ENCODE results near the gene C6orf47.

C6orf47 gene

DNA sequence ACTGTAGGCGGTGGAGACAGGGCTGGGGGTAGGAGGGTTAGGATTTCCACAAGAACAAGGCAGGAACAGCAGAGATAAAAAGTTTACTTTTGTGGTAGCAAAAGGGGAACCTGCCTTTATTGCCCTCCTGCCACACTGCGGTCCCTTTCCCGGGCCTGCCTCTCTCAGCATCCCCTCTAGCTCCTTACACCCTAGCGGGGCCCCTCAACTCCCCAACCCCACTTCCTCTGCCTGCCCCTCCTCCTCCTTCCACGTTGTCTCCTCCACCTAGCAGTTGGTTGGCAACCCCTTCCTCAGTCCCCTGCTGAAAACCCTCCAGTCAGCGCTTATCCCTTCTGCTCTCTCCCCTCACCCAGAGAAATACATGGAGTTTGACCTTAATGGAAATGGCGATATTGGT, 44.8 kb downstream of the C6orf47 start:
- Histone ChIP-seq H3K27me3 (ENCODE audit: control insufficient read depth in 5 of 5, insufficient read depth in 4 of 5, low read length in 5 of 5) (no peaks in the 10 kb centered on the region), H3K4me3 (ENCODE audit: low read depth in 1 of 5, low read length in 5 of 5) (peak overlapping the region; percentile 17 to 47 (median 44)), H3K4me1 (ENCODE audit: control insufficient read depth in 5 of 5, insufficient read depth in 5 of 5, low read length in 5 of 5) (peaks cover 0 to 18% (median 3%) of the 10 kb centered on the region in 5 donors), H3K9ac (ENCODE audit: low read length in 5 of 5) (peak overlapping the region in 3 of 5 donors; percentile 26 to 47 (median 37)), H3K27ac (ENCODE audit: low read depth, low read length) (no peak overlapping the region), H3K9me3 (ENCODE audit: control insufficient read depth in 5 of 5, low read length in 5 of 5) (no peaks in the 10 kb centered on the region), H3K36me3 (ENCODE audit: control insufficient read depth in 5 of 5, insufficient read depth in 5 of 5, low read length in 5 of 5) (no peaks in the 10 kb centered on the region)

- Histone ChIP-seq H3K27me3 (ENCODE audit: control insufficient read depth in 5 of 5, insufficient read depth in 4 of 5, low read length in 5 of 5) (no peaks in the 10 kb centered on the region), H3K4me1 (ENCODE audit: control insufficient read depth in 5 of 5, insufficient read depth in 5 of 5, low read length in 5 of 5) (peaks cover 0 to 18% (median 3%) of the 10 kb centered on the region in 5 donors), H3K9ac (ENCODE audit: low read length in 5 of 5) (peak within 1 kb of the TSS in 3 of 5 donors; percentile 26 to 47 (median 37)), H3K27ac (ENCODE audit: low read depth, low read length) (no peak within 1 kb of the TSS), H3K36me3 (ENCODE audit: control insufficient read depth in 5 of 5, insufficient read depth in 5 of 5, low read length in 5 of 5) (no peaks in the 10 kb centered on the region), H3K9me3 (ENCODE audit: control insufficient read depth in 5 of 5, low read length in 5 of 5) (no peaks in the 10 kb centered on the region), H3K4me3 (ENCODE audit: low read depth in 1 of 5, low read length in 5 of 5) (peak within 1 kb of the TSS; percentile 17 to 47 (median 44))
Measured at GRCh38 chr6:31614684-31615578, 45.6 kb downstream of the C6orf47 start, which contains the start of gene AIF1. Gene AIF1 (plus strand): TSS chr6:31615234. CDS start chr6:31615330, 96 bp downstream.

- Histone ChIP-seq H3K27me3 (ENCODE audit: control insufficient read depth in 5 of 5, insufficient read depth in 4 of 5, low read length in 5 of 5) (no peaks in the 10 kb centered on the region), H3K9ac (ENCODE audit: low read length in 5 of 5) (no peak overlapping the region), H3K36me3 (ENCODE audit: control insufficient read depth in 5 of 5, insufficient read depth in 5 of 5, low read length in 5 of 5) (no peaks in the 10 kb centered on the region), H3K4me3 (ENCODE audit: low read depth in 1 of 5, low read length in 5 of 5) (no peak overlapping the region), H3K27ac (ENCODE audit: low read depth, low read length) (no peak overlapping the region), H3K4me1 (ENCODE audit: control insufficient read depth in 5 of 5, insufficient read depth in 5 of 5, low read length in 5 of 5) (peaks cover 0 to 14% (median 0%) of the 10 kb centered on the region in 5 donors), H3K9me3 (ENCODE audit: control insufficient read depth in 5 of 5, low read length in 5 of 5) (no peaks in the 10 kb centered on the region)
Measured at GRCh38 chr6:31614075-31614619, 46.4 kb downstream of the C6orf47 start.

GRCh38 chr6:31610968-31611367, 49.6 kb downstream of the C6orf47 start:
- no peaks in the 10 kb centered on the region for H3K27me3 ChIP-seq (ENCODE audit: control insufficient read depth in 5 of 5, insufficient read depth in 4 of 5, low read length in 5 of 5)
- no peaks in the 10 kb centered on the region for H3K9me3 ChIP-seq (ENCODE audit: control insufficient read depth in 5 of 5, low read length in 5 of 5)

DNA sequence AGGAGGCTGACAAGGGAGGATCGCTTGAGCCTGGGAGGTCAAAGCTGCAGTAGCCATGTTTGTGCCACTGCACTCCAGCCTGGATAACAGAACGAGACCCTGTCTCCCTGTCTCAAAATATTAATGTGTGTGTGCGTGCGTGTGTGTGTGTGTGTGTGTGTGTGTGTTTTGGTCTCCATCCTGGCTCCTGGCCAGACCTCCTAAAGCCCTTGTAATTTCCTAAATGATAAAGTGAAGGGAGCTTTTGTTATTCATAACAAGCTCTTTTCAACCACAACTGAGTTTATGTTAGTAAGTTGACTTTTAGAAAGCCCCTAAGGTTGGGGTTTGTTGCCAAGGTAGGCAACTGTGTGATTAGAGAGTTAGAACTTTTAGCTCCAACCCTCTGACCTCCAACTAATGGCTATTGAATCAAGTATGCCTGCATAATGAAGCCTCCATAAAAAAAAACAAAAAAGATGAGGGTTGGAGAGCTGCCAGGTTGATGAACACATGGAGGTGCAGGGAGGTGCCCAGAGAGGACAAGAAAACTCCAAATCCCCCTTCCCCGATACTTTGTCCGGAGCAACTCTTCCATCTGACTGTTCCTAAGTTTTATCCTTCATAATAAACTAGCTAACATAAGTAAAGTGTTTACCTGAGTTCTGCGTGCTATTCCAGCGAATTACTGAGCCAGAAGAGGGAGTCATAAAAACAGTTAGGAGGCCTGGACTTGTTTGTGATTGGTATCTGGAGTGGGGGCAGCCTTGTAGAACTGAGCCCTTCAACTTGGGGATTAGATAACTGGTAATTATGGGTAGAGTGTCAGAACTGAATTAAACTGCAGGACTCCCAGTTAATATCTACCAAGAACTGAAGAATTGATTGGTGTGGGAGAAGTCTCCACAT, 50.8 kb downstream of the C6orf47 start:
- H3K4me3 ChIP-seq (ENCODE audit: low read depth in 1 of 5, low read length in 5 of 5), result no peak overlapping the region
- H3K9ac ChIP-seq (ENCODE audit: low read length in 5 of 5), result no peak overlapping the region
- no peaks in the 10 kb centered on the region for H3K4me1 ChIP-seq (ENCODE audit: control insufficient read depth in 5 of 5, insufficient read depth in 5 of 5, low read length in 5 of 5)
- H3K36me3 ChIP-seq (ENCODE audit: control insufficient read depth in 5 of 5, insufficient read depth in 5 of 5, low read length in 5 of 5), result no peaks in the 10 kb centered on the region
- no peaks in the 10 kb centered on the region for H3K27me3 ChIP-seq (ENCODE audit: control insufficient read depth in 5 of 5, insufficient read depth in 4 of 5, low read length in 5 of 5)
- H3K9me3 ChIP-seq (ENCODE audit: control insufficient read depth in 5 of 5, low read length in 5 of 5), result no peaks in the 10 kb centered on the region
- no peak overlapping the region for H3K27ac ChIP-seq (ENCODE audit: low read depth, low read length)

More at GRCh38 chr6:31610968-31611367, 49.6 kb downstream of the C6orf47 start:
- H3K36me3 ChIP-seq (ENCODE audit: control insufficient read depth in 5 of 5, insufficient read depth in 5 of 5, low read length in 5 of 5), result no peaks in the 10 kb centered on the region
- no peak overlapping the region for H3K4me3 ChIP-seq (ENCODE audit: low read depth in 1 of 5, low read length in 5 of 5)
- no peak overlapping the region for H3K27ac ChIP-seq (ENCODE audit: low read depth, low read length)
- H3K4me1 ChIP-seq (ENCODE audit: control insufficient read depth in 5 of 5, insufficient read depth in 5 of 5, low read length in 5 of 5), result peaks cover 0 to 3% (median 0%) of the 10 kb centered on the region in 5 donors
- H3K9ac ChIP-seq (ENCODE audit: low read length in 5 of 5), result no peak overlapping the region
